Brain microvascular endothelial cell (primary cell): ENCODE measurements around the gene REXO4.

Source experiments
- DNase-seq: peaks from one replicate; pipeline ENCODE4 v3.0.0-alpha.2; 2020
- H3K27ac ChIP-seq: fragments of 250-450 bp; sonication (Bioruptor Pico); 2 replicates; pipeline ENCODE4 v1.5.1; 2020; ENCODE audit warnings: mild to moderate bottlenecking, moderate library complexity
- H3K27me3 ChIP-seq: fragments of 250-450 bp; sonication (Bioruptor Pico); replicated peaks from 2 replicates; pipeline ENCODE4 v1.5.1; 2020; ENCODE audit warnings: mild to moderate bottlenecking
- H3K36me3 ChIP-seq: fragments of 250-450 bp; sonication (Bioruptor Pico); replicated peaks from 2 replicates; pipeline ENCODE4 v1.5.1; 2020; ENCODE audit warnings: mild to moderate bottlenecking
- H3K4me3 ChIP-seq: 2 replicates; pipeline ENCODE4 v1.5.1; 2011; ENCODE audit warnings: low read depth, mild to moderate bottlenecking, control low read depth, low read length, moderate library complexity
- in situ Hi-C: cut with HindIII; loops from 2 replicates; pipeline ENCODE4 v1.10.0; 2017; ENCODE audit warnings: low sequenced_read_pairs, low pct_ligation_motif_present
- TF ChIP-seq, protein P1 (sequence below): IDR thresholded peaks from 2 replicates; pipeline ENCODE4 v1.5.1; 2011; ENCODE audit warnings: low read depth, mild to moderate bottlenecking, moderate library complexity, low read length, control low read depth, inconsistent platforms; ENCODE audit errors: missing control alignments

Gene REXO4

GRCh38 chr9:133437753-133438531, 20.1 kb upstream of the REXO4 start:
- Histone ChIP-seq H3K27ac (no peak overlapping the region), H3K4me3 (no peak overlapping the region), H3K27me3 (no peaks in the 10 kb centered on the region), H3K36me3 (no peaks in the 10 kb centered on the region)
- TF ChIP-seq, protein P1, sequence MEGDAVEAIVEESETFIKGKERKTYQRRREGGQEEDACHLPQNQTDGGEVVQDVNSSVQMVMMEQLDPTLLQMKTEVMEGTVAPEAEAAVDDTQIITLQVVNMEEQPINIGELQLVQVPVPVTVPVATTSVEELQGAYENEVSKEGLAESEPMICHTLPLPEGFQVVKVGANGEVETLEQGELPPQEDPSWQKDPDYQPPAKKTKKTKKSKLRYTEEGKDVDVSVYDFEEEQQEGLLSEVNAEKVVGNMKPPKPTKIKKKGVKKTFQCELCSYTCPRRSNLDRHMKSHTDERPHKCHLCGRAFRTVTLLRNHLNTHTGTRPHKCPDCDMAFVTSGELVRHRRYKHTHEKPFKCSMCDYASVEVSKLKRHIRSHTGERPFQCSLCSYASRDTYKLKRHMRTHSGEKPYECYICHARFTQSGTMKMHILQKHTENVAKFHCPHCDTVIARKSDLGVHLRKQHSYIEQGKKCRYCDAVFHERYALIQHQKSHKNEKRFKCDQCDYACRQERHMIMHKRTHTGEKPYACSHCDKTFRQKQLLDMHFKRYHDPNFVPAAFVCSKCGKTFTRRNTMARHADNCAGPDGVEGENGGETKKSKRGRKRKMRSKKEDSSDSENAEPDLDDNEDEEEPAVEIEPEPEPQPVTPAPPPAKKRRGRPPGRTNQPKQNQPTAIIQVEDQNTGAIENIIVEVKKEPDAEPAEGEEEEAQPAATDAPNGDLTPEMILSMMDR = no peak
- DNase-seq = no peak
- in situ Hi-C loops = no loop called here

DNA sequence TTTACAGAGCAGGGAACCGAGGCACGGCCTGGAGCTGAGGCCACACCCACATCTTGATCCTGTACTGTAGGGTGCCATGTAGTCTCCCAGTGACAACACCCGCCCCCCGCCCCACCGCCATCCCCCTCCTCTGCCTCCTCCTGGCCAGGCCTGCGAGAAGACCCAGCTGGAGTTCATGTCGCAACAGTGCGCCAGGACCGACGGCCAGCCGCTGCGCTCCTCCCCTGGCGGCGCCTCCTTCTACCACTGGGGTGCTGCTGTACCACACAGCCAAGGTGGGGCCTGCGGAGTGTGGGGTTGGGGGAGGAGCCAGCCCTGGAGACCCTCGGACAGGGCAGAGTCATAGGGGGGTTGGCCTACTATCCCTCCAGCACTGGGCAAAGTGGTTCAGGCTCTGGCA, 18.9 kb upstream of the REXO4 start:
- in situ Hi-C loops = no loop called here
- Histone ChIP-seq H3K27ac (no peak overlapping the region), H3K4me3 (no peak overlapping the region), H3K27me3 (no peaks in the 10 kb centered on the region), H3K36me3 (no peaks in the 10 kb centered on the region)
- TF ChIP-seq, protein P1 = no peak
- DNase-seq = no peak

DNA sequence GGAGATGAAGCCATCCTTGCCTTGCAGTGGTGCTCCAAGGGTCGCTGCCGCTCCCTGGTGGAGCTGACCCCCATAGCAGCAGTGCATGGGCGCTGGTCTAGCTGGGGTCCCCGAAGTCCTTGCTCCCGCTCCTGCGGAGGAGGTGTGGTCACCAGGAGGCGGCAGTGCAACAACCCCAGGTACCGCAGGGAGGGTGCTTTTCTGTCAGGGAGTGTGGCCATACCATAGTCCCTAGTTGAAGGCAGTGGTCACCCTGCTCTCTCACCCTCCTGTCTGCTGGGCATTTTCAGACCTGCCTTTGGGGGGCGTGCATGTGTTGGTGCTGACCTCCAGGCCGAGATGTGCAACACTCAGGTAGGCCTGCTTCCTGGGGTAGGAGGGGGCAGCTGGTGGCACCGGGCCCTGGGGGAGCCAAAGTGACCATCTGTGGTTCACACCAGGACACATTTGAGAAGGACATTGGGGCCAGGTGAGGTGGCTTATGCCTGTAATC, 15.6 kb upstream of the REXO4 start:
- Histone ChIP-seq H3K4me3 (no peak overlapping the region), H3K27me3 (peaks cover 2% of the 10 kb centered on the region), H3K36me3 (no peaks in the 10 kb centered on the region), H3K27ac (no peak overlapping the region)
- in situ Hi-C loops = no loop called here
- TF ChIP-seq, protein P1 = no peak
- DNase-seq = no peak

DNA sequence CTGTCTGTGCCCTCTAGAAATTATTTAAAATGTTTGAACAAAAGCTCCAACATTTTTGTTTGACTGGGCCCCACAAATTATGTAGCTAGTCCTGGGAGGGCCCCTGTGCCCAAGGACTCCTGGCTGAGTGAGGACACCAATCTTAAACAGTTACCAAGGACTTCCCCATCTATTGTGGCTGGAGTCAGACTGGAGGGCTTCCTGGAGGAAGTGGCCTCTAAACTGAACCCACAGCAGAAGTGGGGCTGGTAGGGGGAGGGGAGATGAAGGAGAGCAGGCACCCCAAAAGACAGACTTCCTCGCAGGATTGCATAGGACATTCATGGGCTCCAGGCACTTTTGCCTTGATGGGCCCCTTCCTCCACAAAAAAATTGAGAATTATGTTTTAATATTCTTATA, 12.4 kb upstream of the REXO4 start:
- Histone ChIP-seq H3K27ac (no peak overlapping the region), H3K4me3 (no peak overlapping the region), H3K27me3 (peaks cover 11% of the 10 kb centered on the region), H3K36me3 (no peaks in the 10 kb centered on the region)
- in situ Hi-C loops = no loop called here
- TF ChIP-seq, protein P1 = no peak
- DNase-seq = no peak

GRCh38 chr9:133429641-133430161, 11.9 kb upstream of the REXO4 start:
- peaks cover 11% of the 10 kb centered on the region for H3K27me3 ChIP-seq
- H3K36me3 ChIP-seq = no peaks in the 10 kb centered on the region
- in situ Hi-C loops = no loop called here
- TF ChIP-seq, protein P1 = peak; percentile 77
- H3K27ac ChIP-seq = no peak overlapping the region
- peak; percentile 10 for DNase-seq
- H3K4me3 ChIP-seq = no peak overlapping the region
